Smooth muscle cell (in vitro differentiated cells): Measurements from ENCODE around the gene SLC38A1. TPM values are rescaled to one million over a fixed set of nuclear protein-coding genes. Genes with fewer than 3 reads are reported as not detected.
"Not testable (repeated sequence)": the region's sequence is repeated elsewhere in the genome, so short reads cannot be mapped to it uniquely, and the experiment has no call there.

Source experiments
- DNase-seq: peaks from one replicate; lab custom pipeline; 2025; ENCODE audit not compliant: unreplicated experiment; lab: John Stamatoyannopoulos, UW
- H2AFZ ChIP-seq: fragments of 200-600 bp; sonication (generic); 2 replicates; pipeline ENCODE4 v1.6.0; 2016; ENCODE audit warnings: antibody characterized with exemption, low read depth, mild to moderate bottlenecking
- H3F3A ChIP-seq: fragments of 200-600 bp; sonication (generic); 2 replicates; pipeline ENCODE4 v1.6.0; 2017; ENCODE audit warnings: antibody characterized with exemption, low read depth
- H3K27ac ChIP-seq: fragments of 200-600 bp; sonication (generic); 2 replicates; pipeline ENCODE4 v1.5.1; 2016; ENCODE audit warnings: low read depth, mild to moderate bottlenecking
- H3K27me3 ChIP-seq: fragments of 200-600 bp; sonication (generic); 2 replicates; pipeline ENCODE4 v1.6.1; 2016; ENCODE audit warnings: low read depth, mild to moderate bottlenecking
- H3K36me3 ChIP-seq: fragments of 200-600 bp; sonication (generic); 2 replicates; pipeline ENCODE4 v1.5.1; 2016; ENCODE audit warnings: low read depth
- H3K4me1 ChIP-seq: fragments of 200-600 bp; sonication (generic); 2 replicates; pipeline ENCODE4 v1.5.1; 2016; ENCODE audit warnings: low read depth
- H3K4me2 ChIP-seq: fragments of 200-600 bp; sonication (generic); 2 replicates; pipeline ENCODE4 v1.6.0; 2016; ENCODE audit warnings: mild to moderate bottlenecking
- H3K4me3 ChIP-seq: fragments of 200-600 bp; sonication (generic); 2 replicates; pipeline ENCODE4 v1.5.1; 2016; ENCODE audit warnings: mild to moderate bottlenecking
- H3K79me2 ChIP-seq: fragments of 200-600 bp; sonication (generic); 2 replicates; pipeline ENCODE4 v1.6.0; 2016; ENCODE audit warnings: low read depth, mild to moderate bottlenecking
- H3K9ac ChIP-seq: fragments of 200-600 bp; sonication (generic); 2 replicates; pipeline ENCODE4 v1.6.0; 2016; ENCODE audit warnings: low read depth
- H3K9me3 ChIP-seq: fragments of 200-600 bp; sonication (generic); replicated peaks from 2 replicates; pipeline ENCODE4 v1.5.1; 2016; ENCODE audit warnings: low read depth
- H4K20me1 ChIP-seq: fragments of 200-600 bp; sonication (generic); 2 replicates; pipeline ENCODE4 v1.6.0; 2016; ENCODE audit warnings: low read depth
- WGBS: methylation state at CpG from one replicate; pipeline ENCODE4 v1.1.7; 2016; ENCODE audit warnings: low lambda C conversion rate; 5-methylcytosine and 5-hydroxymethylcytosine counted together
- polyA plus RNA-seq: library from polyadenylated mRNA; unstranded; fragments of >200 nt; fragmentation: Nextera tagmentation; extraction: Ambion mirVana; gene quantifications from 2 replicates; pipeline ENCODE4 v1.2.1, GENCODE V29; 2016
- total RNA-seq: library from RNA; depleted of rRNA; stranded (reverse); fragments of >200 nt; gene quantifications from 2 replicates; pipeline ENCODE4 v1.2.3, GENCODE V29; 2014
- TF ChIP-seq, protein P1 (sequence below): fragments of 200-600 bp; sonication (generic); IDR thresholded peaks from 2 replicates; pipeline ENCODE4 v1.5.1; 2017; ENCODE audit warnings: borderline replicate concordance, mild to moderate bottlenecking, antibody characterized with exemption; ENCODE audit not compliant: insufficient read depth, poor library complexity, severe bottlenecking

The SLC38A1 gene
- total and polyA plus RNA-seq, 2 experiments from 2014 or later: 23.5 to 85.8 TPM

GRCh38 chr12:46201284-46201789 is 67.5 kb downstream of the SLC38A1 start:
- Histone ChIP-seq H3K4me3 (no peak overlapping the region), H3K27ac (no peak overlapping the region), H3K4me2 (no peak overlapping the region), H3K9me3 (no peaks in the 10 kb centered on the region), H4K20me1 (no peaks in the 10 kb centered on the region), H3F3A (no peaks in the 10 kb centered on the region), H3K79me2 (no peaks in the 10 kb centered on the region), H2AFZ (no peak overlapping the region), H3K36me3 (peaks cover 28% of the 10 kb centered on the region), H3K9ac (no peak overlapping the region), H3K4me1 (no peaks in the 10 kb centered on the region), H3K27me3 (no peaks in the 10 kb centered on the region)
- TF ChIP-seq, protein P1, sequence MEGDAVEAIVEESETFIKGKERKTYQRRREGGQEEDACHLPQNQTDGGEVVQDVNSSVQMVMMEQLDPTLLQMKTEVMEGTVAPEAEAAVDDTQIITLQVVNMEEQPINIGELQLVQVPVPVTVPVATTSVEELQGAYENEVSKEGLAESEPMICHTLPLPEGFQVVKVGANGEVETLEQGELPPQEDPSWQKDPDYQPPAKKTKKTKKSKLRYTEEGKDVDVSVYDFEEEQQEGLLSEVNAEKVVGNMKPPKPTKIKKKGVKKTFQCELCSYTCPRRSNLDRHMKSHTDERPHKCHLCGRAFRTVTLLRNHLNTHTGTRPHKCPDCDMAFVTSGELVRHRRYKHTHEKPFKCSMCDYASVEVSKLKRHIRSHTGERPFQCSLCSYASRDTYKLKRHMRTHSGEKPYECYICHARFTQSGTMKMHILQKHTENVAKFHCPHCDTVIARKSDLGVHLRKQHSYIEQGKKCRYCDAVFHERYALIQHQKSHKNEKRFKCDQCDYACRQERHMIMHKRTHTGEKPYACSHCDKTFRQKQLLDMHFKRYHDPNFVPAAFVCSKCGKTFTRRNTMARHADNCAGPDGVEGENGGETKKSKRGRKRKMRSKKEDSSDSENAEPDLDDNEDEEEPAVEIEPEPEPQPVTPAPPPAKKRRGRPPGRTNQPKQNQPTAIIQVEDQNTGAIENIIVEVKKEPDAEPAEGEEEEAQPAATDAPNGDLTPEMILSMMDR: no peak
- WGBS: 95% methylated on average over 5 of the region's 5 CpGs
- no peak for DNase-seq

- TF ChIP-seq, protein P1: no peak
- Histone ChIP-seq H3K27ac (no peak overlapping the region), H3F3A (no peaks in the 10 kb centered on the region), H3K4me1 (no peaks in the 10 kb centered on the region), H3K36me3 (peaks cover 34% of the 10 kb centered on the region), H3K9me3 (no peaks in the 10 kb centered on the region), H3K27me3 (no peaks in the 10 kb centered on the region), H3K4me2 (no peak overlapping the region), H3K4me3 (no peak overlapping the region), H3K79me2 (no peaks in the 10 kb centered on the region), H2AFZ (no peak overlapping the region), H4K20me1 (no peaks in the 10 kb centered on the region), H3K9ac (no peak overlapping the region)
- DNase-seq: no peak
- WGBS: 96% methylated on average over 3 of the region's 3 CpGs
Observed at GRCh38 chr12:46200551-46200950, 68.3 kb downstream of the SLC38A1 start.

GRCh38 chr12:46198913-46199312 is 69.9 kb downstream of the SLC38A1 start:
- Histone ChIP-seq H3K27ac (no peak overlapping the region), H3K9me3 (no peaks in the 10 kb centered on the region), H3K4me1 (no peaks in the 10 kb centered on the region), H3K27me3 (no peaks in the 10 kb centered on the region), H3K79me2 (no peaks in the 10 kb centered on the region), H2AFZ (no peak overlapping the region), H3K36me3 (peaks cover 41% of the 10 kb centered on the region), H3F3A (no peaks in the 10 kb centered on the region), H3K4me2 (no peak overlapping the region), H3K9ac (no peak overlapping the region), H4K20me1 (no peaks in the 10 kb centered on the region), H3K4me3 (no peak overlapping the region)
- WGBS: 88% methylated on average over 5 of the region's 5 CpGs
- no peak for DNase-seq
- TF ChIP-seq, protein P1: no peak

DNA sequence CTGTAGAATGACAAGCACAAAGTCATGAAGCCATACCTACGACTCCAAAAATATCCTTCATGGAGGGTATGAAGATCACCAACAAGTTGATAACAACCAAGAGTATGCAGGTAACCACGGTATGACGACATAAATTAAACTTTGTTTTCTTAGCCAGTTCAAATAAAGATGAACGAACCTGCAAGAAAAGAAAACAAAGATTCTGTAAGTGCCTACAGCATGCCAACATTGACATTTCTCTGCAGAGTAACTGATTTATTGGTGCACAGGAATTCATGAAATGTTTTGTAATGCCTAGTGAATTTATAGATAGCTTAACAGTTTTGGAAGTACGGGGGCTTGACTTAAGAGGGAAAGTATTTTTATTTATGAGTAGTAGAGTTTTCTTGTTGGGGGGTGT is 71.0 kb downstream of the SLC38A1 start:
- no peaks in the 10 kb centered on the region for H3K27me3 ChIP-seq
- no peak overlapping the region for H3K4me2 ChIP-seq
- H3K9me3 ChIP-seq: no peaks in the 10 kb centered on the region
- H3K27ac ChIP-seq: no peak overlapping the region
- peaks cover 41% of the 10 kb centered on the region for H3K36me3 ChIP-seq
- DNase-seq: no peak
- WGBS: 81% methylated on average over 5 of the region's 5 CpGs
- no peaks in the 10 kb centered on the region for H3K4me1 ChIP-seq
- TF ChIP-seq, protein P1: no peak
- no peaks in the 10 kb centered on the region for H4K20me1 ChIP-seq
- H3K4me3 ChIP-seq: no peak overlapping the region
- no peak overlapping the region for H3K9ac ChIP-seq
- no peaks in the 10 kb centered on the region for H3F3A ChIP-seq
- H2AFZ ChIP-seq: no peak overlapping the region
- H3K79me2 ChIP-seq: no peaks in the 10 kb centered on the region

- WGBS: 94% methylated on average over 2 of the region's 2 CpGs
- H3K79me2 ChIP-seq, H3K9me3 ChIP-seq, H3K27me3 ChIP-seq, DNase-seq, H3K27ac ChIP-seq, H3F3A ChIP-seq, H3K4me3 ChIP-seq, H3K4me2 ChIP-seq, H3K4me1 ChIP-seq, H2AFZ ChIP-seq, H3K9ac ChIP-seq, H4K20me1 ChIP-seq: not testable (repeated sequence)
- peaks cover 13% of the 10 kb centered on the region for H3K36me3 ChIP-seq
Observed at GRCh38 chr12:46190533-46190932, 78.3 kb downstream of the SLC38A1 start.
